ENCODE measurements around the gene USP47. TPM values are rescaled to one million over a fixed set of nuclear protein-coding genes. Genes with fewer than 3 reads are reported as not detected.

Gene USP47
- total and polyA plus RNA-seq, 9 of the 15 experiments (the other 6 are each of a cell fraction or from before 2014, with no cell fraction given): 13.1 to 63.6 (median 34.7) TPM

- TF ChIP-seq, protein P1, sequence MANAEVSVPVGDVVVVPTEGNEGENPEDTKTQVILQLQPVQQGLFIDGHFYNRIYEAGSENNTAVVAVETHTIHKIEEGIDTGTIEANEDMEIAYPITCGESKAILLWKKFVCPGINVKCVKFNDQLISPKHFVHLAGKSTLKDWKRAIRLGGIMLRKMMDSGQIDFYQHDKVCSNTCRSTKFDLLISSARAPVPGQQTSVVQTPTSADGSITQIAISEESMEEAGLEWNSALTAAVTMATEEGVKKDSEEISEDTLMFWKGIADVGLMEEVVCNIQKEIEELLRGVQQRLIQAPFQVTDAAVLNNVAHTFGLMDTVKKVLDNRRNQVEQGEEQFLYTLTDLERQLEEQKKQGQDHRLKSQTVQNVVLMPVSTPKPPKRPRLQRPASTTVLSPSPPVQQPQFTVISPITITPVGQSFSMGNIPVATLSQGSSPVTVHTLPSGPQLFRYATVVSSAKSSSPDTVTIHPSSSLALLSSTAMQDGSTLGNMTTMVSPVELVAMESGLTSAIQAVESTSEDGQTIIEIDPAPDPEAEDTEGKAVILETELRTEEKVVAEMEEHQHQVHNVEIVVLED (CRISPR knock-in tag; IDR thresholded peaks at IDR 0.05): peak; percentile 29; the same call in 1 of the 2 replicates
- TF ChIP-seq, protein P2, sequence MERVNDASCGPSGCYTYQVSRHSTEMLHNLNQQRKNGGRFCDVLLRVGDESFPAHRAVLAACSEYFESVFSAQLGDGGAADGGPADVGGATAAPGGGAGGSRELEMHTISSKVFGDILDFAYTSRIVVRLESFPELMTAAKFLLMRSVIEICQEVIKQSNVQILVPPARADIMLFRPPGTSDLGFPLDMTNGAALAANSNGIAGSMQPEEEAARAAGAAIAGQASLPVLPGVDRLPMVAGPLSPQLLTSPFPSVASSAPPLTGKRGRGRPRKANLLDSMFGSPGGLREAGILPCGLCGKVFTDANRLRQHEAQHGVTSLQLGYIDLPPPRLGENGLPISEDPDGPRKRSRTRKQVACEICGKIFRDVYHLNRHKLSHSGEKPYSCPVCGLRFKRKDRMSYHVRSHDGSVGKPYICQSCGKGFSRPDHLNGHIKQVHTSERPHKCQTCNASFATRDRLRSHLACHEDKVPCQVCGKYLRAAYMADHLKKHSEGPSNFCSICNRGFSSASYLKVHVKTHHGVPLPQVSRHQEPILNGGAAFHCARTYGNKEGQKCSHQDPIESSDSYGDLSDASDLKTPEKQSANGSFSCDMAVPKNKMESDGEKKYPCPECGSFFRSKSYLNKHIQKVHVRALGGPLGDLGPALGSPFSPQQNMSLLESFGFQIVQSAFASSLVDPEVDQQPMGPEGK (CRISPR knock-in tag; IDR thresholded peaks at IDR 0.05; ENCODE audit: borderline replicate concordance): no peak
- no peak for TF ChIP-seq CREB3 (tag; conservative IDR thresholded peaks at IDR 0.05; ENCODE audit: low read depth)
- TF ChIP-seq RB1 (IDR thresholded peaks at IDR 0.05; ENCODE audit: low read depth): peak; percentile 47; the same call in 1 of the 2 replicates
- TF ChIP-seq, protein P3, sequence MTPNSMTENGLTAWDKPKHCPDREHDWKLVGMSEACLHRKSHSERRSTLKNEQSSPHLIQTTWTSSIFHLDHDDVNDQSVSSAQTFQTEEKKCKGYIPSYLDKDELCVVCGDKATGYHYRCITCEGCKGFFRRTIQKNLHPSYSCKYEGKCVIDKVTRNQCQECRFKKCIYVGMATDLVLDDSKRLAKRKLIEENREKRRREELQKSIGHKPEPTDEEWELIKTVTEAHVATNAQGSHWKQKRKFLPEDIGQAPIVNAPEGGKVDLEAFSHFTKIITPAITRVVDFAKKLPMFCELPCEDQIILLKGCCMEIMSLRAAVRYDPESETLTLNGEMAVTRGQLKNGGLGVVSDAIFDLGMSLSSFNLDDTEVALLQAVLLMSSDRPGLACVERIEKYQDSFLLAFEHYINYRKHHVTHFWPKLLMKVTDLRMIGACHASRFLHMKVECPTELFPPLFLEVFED (CRISPR knock-in tag; conservative IDR thresholded peaks at IDR 0.05): peak; percentile 75; the same call in 1 of the 2 replicates
- no peak for TF ChIP-seq SNRNP70 (optimal IDR thresholded peaks at IDR 0.05; ENCODE audit: low read depth, low read length)
- peak; percentile 44; the same call in 1 of the 2 replicates for TF ChIP-seq SOX6 (IDR thresholded peaks at IDR 0.05)
- no peak for TF ChIP-seq HNRNPLL (IDR thresholded peaks at IDR 0.05; ENCODE audit: low read depth, low read length, poor library complexity, severe bottlenecking)
- TF ChIP-seq, protein P4, sequence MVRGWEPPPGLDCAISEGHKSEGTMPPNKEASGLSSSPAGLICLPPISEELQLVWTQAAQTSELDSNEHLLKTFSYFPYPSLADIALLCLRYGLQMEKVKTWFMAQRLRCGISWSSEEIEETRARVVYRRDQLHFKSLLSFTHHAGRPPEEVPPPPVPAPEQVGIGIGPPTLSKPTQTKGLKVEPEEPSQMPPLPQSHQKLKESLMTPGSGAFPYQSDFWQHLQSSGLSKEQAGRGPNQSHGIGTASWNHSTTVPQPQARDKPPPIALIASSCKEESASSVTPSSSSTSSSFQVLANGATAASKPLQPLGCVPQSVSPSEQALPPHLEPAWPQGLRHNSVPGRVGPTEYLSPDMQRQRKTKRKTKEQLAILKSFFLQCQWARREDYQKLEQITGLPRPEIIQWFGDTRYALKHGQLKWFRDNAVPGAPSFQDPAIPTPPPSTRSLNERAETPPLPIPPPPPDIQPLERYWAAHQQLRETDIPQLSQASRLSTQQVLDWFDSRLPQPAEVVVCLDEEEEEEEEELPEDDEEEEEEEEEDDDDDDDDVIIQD (CRISPR knock-in tag; IDR thresholded peaks at IDR 0.05): no peak
- TF ChIP-seq GATA2 (CRISPR knock-in tag; IDR thresholded peaks at IDR 0.05): no peak
- TF ChIP-seq ADNP (tag; IDR thresholded peaks at IDR 0.05): no peak
- peak; percentile 67 for TF ChIP-seq KLF16 (IDR thresholded peaks at IDR 0.05)
- TF ChIP-seq ZNF57 (CRISPR knock-in tag; IDR thresholded peaks at IDR 0.05): no peak
- 0 out of 2 replicates have a peak, but pooled peaks have one; percentile 35 for TF ChIP-seq ZBTB43 (CRISPR knock-in tag; IDR thresholded peaks at IDR 0.05)
- TF ChIP-seq TCFL5 (CRISPR knock-in tag; conservative IDR thresholded peaks at IDR 0.05): no peak
Observed at GRCh38 chr11:11848891-11849746, 7.3 kb downstream of the USP47 start (continued).
